Stimulated activated CD8-positive, alpha-beta memory T cell treated with anti-CD3 and anti-CD28 coated beads, Interleukin-12 subunit alpha, Interleukin-12 subunit beta, amount 100 ng/mL, for 4 hours (primary cell): ENCODE results near the gene HSPB2.

Source experiments
- DNase-seq: peaks from one replicate; pipeline ENCODE4 v3.0.0-alpha.2; 2020; ENCODE audit warnings: low read depth

HSPB2 gene

DNA sequence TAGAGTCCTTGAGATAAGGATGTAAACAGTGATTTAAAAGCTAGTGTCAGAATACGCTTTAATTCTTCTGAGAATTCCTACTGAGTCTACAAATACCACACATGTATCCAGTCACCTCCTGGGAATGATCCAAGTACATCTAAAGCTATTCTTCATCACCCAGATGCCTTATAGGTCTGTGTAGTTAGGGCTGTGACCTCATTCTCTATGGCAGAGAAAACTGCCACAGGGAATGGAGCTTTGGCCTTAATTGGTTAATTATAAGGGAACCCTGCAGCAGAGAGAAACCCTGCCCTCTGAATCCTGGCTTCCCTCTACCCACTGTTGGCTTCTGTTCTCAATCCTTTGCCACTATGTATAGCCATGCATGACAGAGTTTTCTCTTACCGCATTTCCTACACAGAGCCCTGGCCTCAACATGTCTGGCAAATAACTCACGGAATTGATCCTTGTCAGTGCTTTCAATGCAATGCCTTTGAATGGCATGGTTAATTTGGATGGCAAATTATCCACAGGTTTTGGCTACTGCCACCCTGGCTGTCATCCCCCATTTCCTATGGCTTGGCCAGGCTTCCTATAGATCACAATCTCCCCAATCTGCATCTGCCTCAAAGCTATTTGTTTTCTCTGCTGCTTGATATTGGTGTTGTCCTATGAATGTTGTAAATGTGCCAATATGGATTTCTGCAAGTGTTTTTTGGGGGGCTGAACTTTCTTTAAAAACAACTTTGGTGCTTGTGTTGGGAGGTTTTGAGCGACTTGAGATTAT lies 27.5 kb downstream of the HSPB2 start:
- no peak for DNase-seq

DNA sequence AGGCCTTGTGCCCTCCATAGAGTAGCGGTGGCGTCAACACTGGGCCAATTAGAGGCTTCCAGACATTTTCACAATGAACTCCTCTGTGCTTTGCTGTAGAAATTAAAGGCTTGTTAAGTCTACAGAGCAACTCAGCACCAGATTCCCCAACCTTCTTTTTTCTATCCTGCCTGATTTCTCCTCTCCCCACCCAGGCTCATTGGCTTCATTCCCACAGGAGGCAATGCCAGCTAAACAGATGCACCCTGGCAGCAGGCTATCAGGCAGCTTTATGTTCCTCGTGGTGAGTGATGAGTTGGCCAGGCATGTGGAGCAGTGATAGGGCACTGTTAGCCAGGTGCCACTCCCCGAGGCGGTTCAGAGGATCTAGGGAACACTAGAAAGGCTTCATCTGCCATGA lies 29.4 kb downstream of the HSPB2 start:
- DNase-seq: no peak

DNA sequence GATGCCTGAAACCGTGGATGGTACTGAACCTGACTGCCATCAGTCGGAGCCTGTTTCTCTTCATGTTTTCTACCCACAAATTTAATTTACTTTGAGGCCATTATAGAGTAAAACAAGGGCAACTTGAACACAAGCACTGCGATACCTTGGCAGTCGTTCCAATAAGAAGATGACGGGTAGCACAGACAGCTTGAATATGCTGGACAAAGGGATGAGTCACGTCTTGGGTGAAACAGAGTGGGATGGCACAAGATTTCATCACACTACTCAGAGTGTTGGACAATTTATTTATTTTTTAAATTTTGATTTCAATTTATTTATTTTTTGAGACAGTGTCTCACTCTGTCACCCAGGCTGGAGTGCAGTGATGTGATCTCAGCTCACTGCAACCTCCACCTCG lies 30.3 kb downstream of the HSPB2 start:
- DNase-seq: no peak

DNA sequence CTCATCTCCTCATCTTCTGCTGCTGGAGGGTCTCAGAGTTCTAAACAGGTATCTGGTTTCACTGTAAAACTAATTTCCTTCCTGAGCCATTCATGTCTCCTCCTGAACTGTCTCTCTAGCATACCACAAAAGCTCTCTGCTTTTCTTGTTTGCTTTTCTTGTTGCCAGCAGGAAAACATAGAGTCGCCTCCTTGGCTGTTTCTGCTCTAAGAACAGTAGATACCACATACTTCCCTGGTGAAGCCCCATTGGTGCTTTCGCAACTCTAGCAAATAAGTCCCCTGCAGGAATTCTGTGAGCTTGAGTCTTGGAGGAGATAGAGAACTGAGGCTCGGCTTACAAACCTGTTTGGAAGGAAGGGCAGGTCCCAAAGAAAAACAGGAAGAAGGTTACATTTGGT lies 31.6 kb downstream of the HSPB2 start:
- DNase-seq: no peak

DNA sequence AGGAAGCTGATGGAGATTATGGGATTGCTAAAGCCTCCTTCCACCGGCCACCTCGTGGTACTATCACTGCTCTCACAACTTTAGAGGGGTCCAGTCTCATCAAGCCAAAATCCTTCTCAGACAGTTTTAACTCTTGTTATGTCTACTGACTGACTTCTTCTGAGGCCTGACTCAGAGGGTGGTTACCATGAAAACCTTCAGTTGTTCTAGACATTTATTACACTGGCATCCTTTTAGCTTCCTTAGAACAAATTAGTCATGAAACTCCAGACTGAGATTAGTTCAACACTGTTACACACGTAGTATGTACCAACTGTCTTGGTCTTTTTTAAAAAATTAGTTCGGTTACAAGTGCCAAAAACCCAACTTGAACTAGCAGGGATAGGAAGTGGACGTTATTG lies 32.1 kb downstream of the HSPB2 start:
- no peak for DNase-seq

DNA sequence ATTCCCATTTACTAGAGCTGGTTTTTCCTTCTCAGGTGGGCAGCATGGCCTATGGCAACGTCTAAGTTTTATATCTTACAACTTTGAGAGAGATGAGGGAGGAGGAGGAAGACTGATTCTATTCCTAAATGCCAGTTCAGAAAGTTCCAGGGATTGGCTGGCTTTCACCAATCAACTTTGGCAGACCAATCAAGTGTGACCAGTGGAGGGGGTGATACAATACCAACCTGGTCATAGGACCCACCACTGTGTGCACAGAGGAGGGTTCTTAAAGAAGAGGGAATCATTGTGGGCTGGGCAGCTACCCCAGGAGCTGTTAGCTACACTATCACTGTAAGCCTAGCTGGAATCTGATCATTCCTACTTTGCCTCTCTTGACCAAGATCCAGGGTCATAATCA lies 32.7 kb downstream of the HSPB2 start:
- no peak for DNase-seq

DNA sequence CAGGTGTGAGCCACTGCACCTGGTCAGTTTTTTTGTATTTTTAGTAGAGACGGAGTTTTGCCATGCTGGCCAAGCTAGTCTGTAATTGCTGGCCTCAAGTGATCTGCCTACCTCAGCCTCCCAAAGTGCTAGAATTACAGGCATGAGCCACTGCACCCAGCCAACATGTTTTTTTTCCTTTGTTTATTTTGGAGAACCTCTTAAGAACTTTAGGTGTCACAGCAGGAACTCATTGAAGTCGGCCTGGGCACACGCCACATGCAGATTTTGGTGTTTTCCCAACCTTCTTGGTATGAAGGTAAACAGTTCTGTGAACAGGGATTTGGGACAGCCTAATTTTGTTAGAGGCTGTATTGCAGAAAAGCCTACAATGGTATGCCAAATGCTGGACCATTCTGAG lies 34.0 kb downstream of the HSPB2 start:
- no peak for DNase-seq

DNA sequence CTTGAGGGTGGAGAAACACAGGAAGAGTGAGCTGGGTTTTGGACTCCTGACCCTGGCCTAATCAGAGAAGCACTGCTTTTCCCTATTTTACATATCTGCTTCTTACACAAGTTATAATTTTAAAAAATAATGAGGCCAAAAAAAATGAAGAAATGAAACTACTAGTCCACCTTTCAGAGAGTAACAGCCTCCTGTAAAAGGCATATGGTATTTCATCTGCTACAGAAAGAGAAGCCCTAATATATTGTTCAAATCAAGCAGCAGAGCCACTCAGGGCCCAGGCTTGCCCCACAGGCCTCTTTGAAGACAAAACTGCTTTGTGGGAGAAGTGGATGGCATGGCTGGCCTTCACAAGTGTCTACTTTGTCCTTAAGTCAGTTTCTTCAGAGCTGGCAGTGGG lies 34.6 kb downstream of the HSPB2 start:
- no peak for DNase-seq

DNA sequence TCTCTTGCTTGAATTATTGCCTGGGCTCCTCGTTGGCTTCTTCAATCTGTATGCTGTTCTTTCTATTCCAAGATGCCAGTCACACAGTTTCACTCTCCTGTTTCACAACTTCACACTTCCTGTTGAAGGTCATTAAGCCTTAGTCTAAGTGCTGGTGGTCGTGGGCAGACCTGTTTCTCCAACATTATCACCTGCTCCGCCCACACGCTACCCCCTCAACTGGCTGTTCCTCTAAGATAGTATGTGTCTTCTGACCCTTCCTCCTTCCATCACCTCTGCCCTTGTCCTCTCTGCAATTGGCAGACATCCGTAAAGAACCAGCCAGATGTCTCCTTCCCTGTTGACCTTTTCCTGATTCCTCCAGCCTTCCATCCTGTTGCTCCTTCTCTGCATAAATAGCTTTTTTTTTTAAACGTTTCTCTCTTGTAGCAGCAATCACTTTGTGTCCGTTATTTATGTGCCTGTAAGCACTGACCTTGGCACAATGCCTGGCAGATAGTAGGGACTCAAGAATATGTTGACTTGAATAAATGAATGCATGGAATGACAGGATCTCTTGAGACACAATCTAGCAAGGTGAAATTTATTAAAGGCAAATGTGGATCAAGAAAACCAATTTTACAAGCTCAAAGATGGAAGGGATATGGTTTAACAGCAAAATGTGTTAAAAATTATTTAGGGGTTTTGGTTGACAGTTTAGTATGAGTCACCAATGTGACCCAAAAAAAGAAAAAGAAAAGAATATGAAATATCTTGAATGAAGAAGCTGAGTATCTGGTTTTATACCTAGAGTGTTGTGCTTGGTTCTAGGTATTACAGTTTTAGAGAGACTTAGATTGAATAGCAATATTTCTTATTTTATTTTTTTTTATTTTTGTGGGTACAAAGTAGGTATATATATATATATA lies 37.2 kb downstream of the HSPB2 start:
- DNase-seq: no peak

DNA sequence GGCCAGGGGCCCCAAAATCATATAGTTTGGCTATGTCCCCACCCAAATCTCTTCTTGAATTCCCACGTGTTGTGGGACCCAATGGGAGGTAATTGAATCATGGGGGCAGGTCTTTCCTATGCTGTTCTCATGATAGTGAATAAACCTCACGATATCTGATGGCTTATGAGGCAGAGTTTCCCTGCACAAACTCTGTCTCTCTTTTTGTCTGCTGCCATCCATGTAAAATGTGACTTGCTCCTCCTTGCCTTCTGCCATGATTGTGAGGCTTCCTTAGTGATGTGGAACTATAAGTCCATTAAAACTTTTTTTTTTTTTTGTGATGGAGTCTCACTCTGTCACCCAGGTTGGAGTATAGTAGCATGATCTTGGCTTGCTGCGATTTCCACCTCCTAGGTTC lies 39.0 kb downstream of the HSPB2 start:
- DNase-seq: no peak

DNA sequence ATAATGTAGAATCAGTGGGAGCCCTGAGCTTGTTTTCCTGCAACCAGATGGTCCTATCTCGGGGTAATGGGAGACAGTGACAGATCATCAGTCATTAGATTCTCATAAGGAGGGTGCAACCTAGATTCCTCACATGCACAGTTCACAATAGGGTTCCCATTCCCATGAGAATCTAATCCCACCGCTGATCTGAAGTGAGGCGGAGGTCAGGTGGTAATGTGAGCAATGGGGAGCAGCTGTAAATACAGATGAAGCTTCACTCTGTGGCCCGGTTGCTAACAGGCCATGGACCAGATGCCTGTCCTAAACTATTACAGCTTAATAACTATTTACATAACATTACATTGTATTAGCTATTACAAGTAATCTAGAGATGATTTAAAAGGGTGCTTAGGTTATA lies 41.6 kb downstream of the HSPB2 start:
- no peak for DNase-seq

DNA sequence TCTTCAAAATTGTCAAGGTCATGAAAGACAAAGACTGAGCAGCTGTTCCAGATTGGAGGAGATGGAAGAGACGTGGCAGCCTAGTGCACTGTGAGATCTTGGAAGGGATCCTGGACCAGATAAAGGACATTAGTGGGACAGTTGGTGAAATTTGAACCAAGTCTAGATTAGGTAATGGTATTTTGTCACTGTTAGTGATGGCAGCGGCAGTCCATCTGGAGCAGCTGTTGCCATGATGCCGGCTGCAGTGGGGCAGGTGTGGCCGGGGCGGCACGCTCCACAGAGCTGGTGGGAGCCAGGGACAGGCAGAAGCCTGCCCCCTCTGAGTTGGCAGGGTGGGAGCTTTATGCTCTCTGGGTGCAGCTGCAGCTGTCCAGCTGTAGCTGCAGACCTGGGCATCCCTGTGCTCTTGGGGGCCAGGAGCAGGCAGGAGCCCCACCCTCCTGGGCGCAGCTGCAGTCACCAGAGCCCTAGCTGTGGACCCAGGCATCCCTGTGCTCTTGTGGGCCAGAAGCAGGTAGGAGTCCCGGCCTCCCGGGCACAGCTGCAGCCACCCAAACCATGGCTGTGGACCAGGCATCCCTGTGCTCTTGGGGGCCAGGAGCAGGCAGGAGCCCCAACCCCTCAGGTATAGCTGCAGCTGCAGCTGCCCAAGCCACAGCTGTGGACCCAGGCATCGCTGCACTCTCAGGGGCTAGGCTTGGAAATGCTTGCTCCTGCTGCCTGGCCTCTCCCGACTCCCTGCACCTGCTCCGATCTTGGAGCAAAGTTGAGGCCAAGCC lies 45.3 kb downstream of the HSPB2 start:
- no peak for DNase-seq

DNA sequence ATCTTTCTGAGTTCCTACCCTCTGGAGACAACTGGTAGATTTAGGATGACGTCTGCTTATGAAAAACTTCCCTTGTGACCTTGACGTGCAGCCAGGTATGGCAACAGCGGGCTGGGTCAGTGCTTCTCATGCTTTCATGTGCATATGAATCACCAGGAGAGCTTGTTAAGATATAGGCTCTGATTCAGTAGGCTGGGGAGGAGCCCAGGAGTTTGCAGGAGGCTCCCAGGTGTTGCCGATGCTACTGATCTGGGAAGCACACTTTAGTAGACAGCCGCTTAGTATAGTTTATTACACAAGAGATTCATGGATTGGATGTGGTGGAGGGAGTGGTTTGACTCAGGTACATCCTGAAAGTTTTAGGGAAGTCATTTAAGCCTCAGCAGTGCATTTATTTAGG lies 48.4 kb downstream of the HSPB2 start:
- DNase-seq: no peak

DNA sequence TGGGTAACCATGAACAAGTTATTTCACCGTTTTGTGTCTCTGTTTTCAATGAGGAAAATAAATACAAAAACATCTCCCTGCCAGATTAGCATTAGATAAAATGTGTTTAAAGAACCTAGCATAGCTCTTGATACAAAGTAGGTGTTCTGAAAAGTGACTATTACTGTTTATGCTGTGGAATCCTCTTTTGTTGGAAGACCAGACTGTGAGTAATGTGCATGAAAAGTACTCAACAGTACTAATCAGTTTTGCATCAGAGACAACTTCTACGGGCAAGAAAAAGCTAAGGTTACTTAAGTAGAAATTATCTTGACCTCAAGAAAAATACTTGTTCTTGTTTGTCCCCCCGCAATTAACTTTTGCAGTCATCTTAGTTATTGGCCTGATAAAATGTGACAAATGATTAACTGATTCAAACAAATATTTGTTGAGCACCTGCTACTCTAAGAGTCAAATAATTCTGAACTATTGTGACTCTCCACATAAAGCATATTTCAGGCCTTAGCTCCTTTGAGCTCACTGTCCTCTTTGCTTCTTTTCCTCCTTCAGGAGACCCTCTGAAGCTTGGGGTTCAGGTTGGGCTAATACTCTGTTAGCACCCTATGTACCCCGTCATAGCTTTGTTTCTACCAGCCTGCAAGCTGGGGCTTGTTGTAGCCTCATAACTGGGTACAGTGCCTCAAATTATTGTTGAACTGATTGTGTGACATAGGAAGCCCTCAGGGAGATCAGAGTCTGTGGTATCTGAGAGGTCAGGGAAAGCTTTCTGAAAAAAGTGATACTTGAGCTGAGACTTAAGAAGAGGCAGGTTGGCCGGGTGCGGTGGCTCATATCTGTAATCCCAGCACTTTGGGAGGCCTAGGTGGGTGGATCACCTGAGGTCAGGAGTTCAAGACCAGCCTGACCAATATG lies 49.1 kb downstream of the HSPB2 start:
- DNase-seq: no peak
